HepG2 (cell line): ENCODE data around the gene GALNT10. TPM values are rescaled to one million over a fixed set of nuclear protein-coding genes. Genes with fewer than 3 reads are reported as not detected.

Experiments used
- CEBPG ChIP-seq: IDR thresholded peaks from 2 replicates; pipeline ENCODE4 v1.6.1; 2016
- GRHL1 ChIP-seq: sonication (generic); formaldehyde crosslinking; conservative IDR thresholded peaks from 2 replicates; pipeline ENCODE4 v1.8.0; 2022; ENCODE audit warnings: missing genetic modification reagents
- KDM4B ChIP-seq: sonication (generic); formaldehyde crosslinking; IDR thresholded peaks from 2 replicates; pipeline ENCODE4 v1.4.0; 2020; ENCODE audit warnings: missing genetic modification reagents
- KLF6 ChIP-seq: IDR thresholded peaks from 2 replicates; pipeline ENCODE4 v1.8.0; 2016; ENCODE audit warnings: missing biosample characterization, missing genetic modification reagents
- MED8 ChIP-seq: sonication (generic); formaldehyde crosslinking; IDR thresholded peaks from 2 replicates; pipeline ENCODE4 v1.8.1; 2023; ENCODE audit warnings: mild to moderate bottlenecking, missing genetic modification reagents; ENCODE audit not compliant: insufficient replicate concordance
- NFE2L2 ChIP-seq: fragments of 150-350 bp; IDR thresholded peaks from 2 replicates; pipeline ENCODE4 v1.6.1; 2014; ENCODE audit warnings: low read length
- SALL1 ChIP-seq: sonication (generic); formaldehyde crosslinking; IDR thresholded peaks from 2 replicates; pipeline ENCODE4 v1.8.0; 2022; ENCODE audit warnings: mild to moderate bottlenecking, missing genetic modification reagents
- UBTF ChIP-seq: sonication (generic); formaldehyde crosslinking; IDR thresholded peaks from 2 replicates; pipeline ENCODE4 v1.4.0; 2020; ENCODE audit warnings: mild to moderate bottlenecking, missing genetic modification reagents
- ZFY ChIP-seq: sonication (generic); formaldehyde crosslinking; IDR thresholded peaks from 2 replicates; pipeline ENCODE4 v1.4.0; 2020; ENCODE audit warnings: missing genetic modification reagents
- ZNF331 ChIP-seq: sonication (generic); formaldehyde crosslinking; IDR thresholded peaks from 2 replicates; pipeline ENCODE4 v1.4.0; 2020; ENCODE audit warnings: missing genetic modification reagents
- ZNF335 ChIP-seq: sonication (generic); formaldehyde crosslinking; IDR thresholded peaks from 2 replicates; pipeline ENCODE4 v1.4.0; 2020; ENCODE audit warnings: missing genetic modification reagents
- ZNF362 ChIP-seq: sonication (generic); formaldehyde crosslinking; IDR thresholded peaks from 2 replicates; pipeline ENCODE4 v1.4.0; 2020; ENCODE audit warnings: missing genetic modification reagents, mild to moderate bottlenecking, borderline replicate concordance
- ZNF382 ChIP-seq: sonication (generic); formaldehyde crosslinking; IDR thresholded peaks from 2 replicates; pipeline ENCODE4 v1.5.0; 2020; ENCODE audit warnings: missing genetic modification reagents, mild to moderate bottlenecking, borderline replicate concordance
- ZNF446 ChIP-seq: sonication (generic); formaldehyde crosslinking; IDR thresholded peaks from 2 replicates; pipeline ENCODE4 v1.5.0; 2020; ENCODE audit warnings: mild to moderate bottlenecking, missing genetic modification reagents
- ZNF501 ChIP-seq: sonication (generic); formaldehyde crosslinking; IDR thresholded peaks from 2 replicates; pipeline ENCODE4 v1.5.1; 2020; ENCODE audit warnings: mild to moderate bottlenecking, moderate library complexity, missing genetic modification reagents
- ZNF563 ChIP-seq: sonication (generic); formaldehyde crosslinking; IDR thresholded peaks from 2 replicates; pipeline ENCODE4 v1.8.0; 2022; ENCODE audit warnings: mild to moderate bottlenecking, moderate library complexity, missing genetic modification reagents
- ZNF572 ChIP-seq: sonication (generic); formaldehyde crosslinking; IDR thresholded peaks from 2 replicates; pipeline ENCODE4 v1.5.1; 2020; ENCODE audit warnings: mild to moderate bottlenecking, missing genetic modification reagents
- ZNF616 ChIP-seq: sonication (generic); formaldehyde crosslinking; IDR thresholded peaks from 2 replicates; pipeline ENCODE4 v1.5.0; 2020; ENCODE audit warnings: low read depth, mild to moderate bottlenecking, missing genetic modification reagents
- ZNF687 ChIP-seq: sonication (generic); formaldehyde crosslinking; IDR thresholded peaks from 2 replicates; pipeline ENCODE4 v1.5.1; 2020; ENCODE audit warnings: mild to moderate bottlenecking, missing genetic modification reagents, moderate library complexity
- ZNF737 ChIP-seq: sonication (generic); formaldehyde crosslinking; IDR thresholded peaks from 2 replicates; pipeline ENCODE4 v1.5.0; 2020; ENCODE audit warnings: missing genetic modification reagents, mild to moderate bottlenecking, borderline replicate concordance
- ZSCAN25 ChIP-seq: sonication (generic); formaldehyde crosslinking; IDR thresholded peaks from 2 replicates; pipeline ENCODE4 v1.8.0; 2022; ENCODE audit warnings: mild to moderate bottlenecking, missing genetic modification reagents
- polyA plus RNA-seq, 8 experiments: library from polyadenylated mRNA; depleted of rRNA in 3 of 8; stranded (reverse) in 7 of 8; unstranded in 1 of 8; fragments of >200 nt; fragmentation: Illumina TruSeq in 4 of 8; extraction: Trizol in 4 of 8; gene quantifications; 2 replicates each; pipeline versions ENCODE4 v1.2.1 to v1.2.3, GENCODE V29; 2011 to 2016; ENCODE audit warnings: low read depth in 4 of 8, missing spikeins in 1 of 8, mixed read lengths in 1 of 8; ENCODE audit not compliant: insufficient read depth in 1 of 8
- total RNA-seq, 5 experiments: library from RNA; depleted of rRNA; stranded (reverse); fragments of >200 nt; fragmentation: Illumina TruSeq; extraction: Trizol; gene quantifications; 2 replicates each; pipeline ENCODE4 v1.2.3, GENCODE V29; 2016; ENCODE audit warnings: low read depth in 1 of 5

Gene GALNT10
- total and polyA plus RNA-seq, 2 of the 13 experiments (the other 11 are each of a cell fraction or from before 2014, with no cell fraction given), result 8.1 to 11.2 TPM

GRCh38 chr5:154445422-154446194 is 255.1 kb downstream of the GALNT10 start, which contains the start of gene SAP30L (continued):
- TF ChIP-seq KLF6 (peak; percentile 80; the same call in 1 of the 2 replicates), ZSCAN25 (CRISPR knock-in tag) (peak; percentile 92), NFE2L2 (no peak), ZNF687 (peak; percentile 29; the same call in 1 of the 2 replicates), UBTF (CRISPR knock-in tag) (peak; percentile 33), ZNF331 (CRISPR knock-in tag) (peak; percentile 46), GRHL1 (CRISPR knock-in tag) (no peak), ZNF362 (no peak), ZNF382 (CRISPR knock-in tag) (no peak), ZNF563 (CRISPR knock-in tag) (peak; percentile 56; the same call in 1 of the 2 replicates), SALL1 (CRISPR knock-in tag) (peak; percentile 37), ZNF572 (CRISPR knock-in tag) (peak; percentile 74; the same call in 1 of the 2 replicates), ZNF737 (CRISPR knock-in tag) (no peak), ZFY (CRISPR knock-in tag) (peak; percentile 67), CEBPG (no peak), ZNF446 (CRISPR knock-in tag) (peak; percentile 39; the same call in 1 of the 2 replicates), ZNF335 (CRISPR knock-in tag) (peak; percentile 60; the same call in 1 of the 2 replicates), ZNF616 (CRISPR knock-in tag) (no peak), ZNF501 (CRISPR knock-in tag) (peak; percentile 70; the same call in 1 of the 2 replicates), KDM4B (CRISPR knock-in tag) (peak; percentile 36; the same call in 1 of the 2 replicates), MED8 (CRISPR knock-in tag) (peak; percentile 24)
